Osteoblast (primary cell): ENCODE data around the gene ZRANB2. TPM values are rescaled to one million over a fixed set of nuclear protein-coding genes. Genes with fewer than 3 reads are reported as not detected.

Experiments
- DNase-seq: peaks from one replicate; pipeline ENCODE4 v3.0.0; 2011; ENCODE audit warnings: low spot score, mixed read lengths; ENCODE audit not compliant: insufficient read length; ENCODE audit errors: missing footprints
- H2AFZ ChIP-seq: 2 replicates; pipeline ENCODE4 v1.6.0; 2011; ENCODE audit warnings: mild to moderate bottlenecking, low read length
- H3K27ac ChIP-seq: 2 replicates; pipeline ENCODE4 v1.5.1; 2011; ENCODE audit warnings: mild to moderate bottlenecking, low read depth, low read length, moderate library complexity
- H3K27me3 ChIP-seq: 2 replicates; pipeline ENCODE4 v1.6.0; 2012; ENCODE audit warnings: mild to moderate bottlenecking, control low read depth, inconsistent platforms, low read length, moderate library complexity; ENCODE audit not compliant: insufficient read depth
- H3K36me3 ChIP-seq: 2 replicates; pipeline ENCODE4 v1.5.1; 2011; ENCODE audit warnings: mild to moderate bottlenecking, low read length, control low read depth, moderate library complexity; ENCODE audit not compliant: insufficient read depth
- H3K4me1 ChIP-seq: 2 replicates; pipeline ENCODE4 v1.5.1; 2011; ENCODE audit warnings: mild to moderate bottlenecking, low read length, control low read depth, moderate library complexity; ENCODE audit not compliant: insufficient read depth
- H3K4me2 ChIP-seq: 2 replicates; pipeline ENCODE4 v1.6.0; 2011; ENCODE audit warnings: mild to moderate bottlenecking, low read length; ENCODE audit not compliant: insufficient read depth
- H3K4me3 ChIP-seq: fragments of 200-600 bp; sonication (generic); 3 replicates; pipeline ENCODE4 v1.5.1; 2012; ENCODE audit warnings: mild to moderate bottlenecking, low read length, inconsistent platforms; ENCODE audit not compliant: insufficient read depth
- H3K79me2 ChIP-seq: 2 replicates; pipeline ENCODE4 v1.6.0; 2012; ENCODE audit warnings: mild to moderate bottlenecking, low read length, control low read depth, inconsistent platforms; ENCODE audit not compliant: insufficient read depth
- H3K9me3 ChIP-seq: 2 replicates; pipeline ENCODE4 v1.5.1; 2011; ENCODE audit warnings: low read depth, low read length, control low read depth
- H4K20me1 ChIP-seq: 2 replicates; pipeline ENCODE4 v1.6.0; 2012; ENCODE audit warnings: mild to moderate bottlenecking, low read length, control low read depth; ENCODE audit not compliant: insufficient read depth
- CTCF ChIP-seq: IDR thresholded peaks from 2 replicates; pipeline ENCODE4 v1.5.1; 2011; ENCODE audit warnings: mild to moderate bottlenecking, low read depth, low read length, moderate library complexity; ENCODE audit errors: extremely low read depth
- total RNA-seq: library from RNA; depleted of rRNA; stranded (reverse); fragments of >200 nt; gene quantifications from 2 replicates; pipeline ENCODE4 v1.2.3, GENCODE V29; 2012

ZRANB2 gene
- total RNA-seq, 1 donor: 33.7 TPM

GRCh38 chr1:71037829-71038620, 42.8 kb downstream of the ZRANB2 start:
- no peak for TF ChIP-seq CTCF
- Histone ChIP-seq H3K4me2 (no peak overlapping the region), H3K4me1 (no peaks in the 10 kb centered on the region), H2AFZ (no peak overlapping the region), H3K27ac (no peak overlapping the region), H3K79me2 (no peaks in the 10 kb centered on the region), H4K20me1 (no peaks in the 10 kb centered on the region), H3K9me3 (no peaks in the 10 kb centered on the region), H3K4me3 (no peak overlapping the region), H3K27me3 (peaks cover 2% of the 10 kb centered on the region), H3K36me3 (no peaks in the 10 kb centered on the region)
- no peak for DNase-seq

- Histone ChIP-seq H3K27me3 (peaks cover 2% of the 10 kb centered on the region), H3K4me1 (no peaks in the 10 kb centered on the region), H3K4me2 (no peak overlapping the region), H3K4me3 (no peak overlapping the region), H2AFZ (no peak overlapping the region), H3K79me2 (no peaks in the 10 kb centered on the region), H3K9me3 (no peaks in the 10 kb centered on the region), H3K36me3 (no peaks in the 10 kb centered on the region), H4K20me1 (no peaks in the 10 kb centered on the region), H3K27ac (no peak overlapping the region)
- TF ChIP-seq CTCF: no peak
- DNase-seq: no peak
Measured at GRCh38 chr1:71037066-71037465, 43.8 kb downstream of the ZRANB2 start.

GRCh38 chr1:71033136-71033535, 47.7 kb downstream of the ZRANB2 start:
- peaks cover 2% of the 10 kb centered on the region for H3K27me3 ChIP-seq
- no peak for TF ChIP-seq CTCF
- no peak overlapping the region for H3K27ac ChIP-seq
- no peaks in the 10 kb centered on the region for H3K4me1 ChIP-seq
- no peaks in the 10 kb centered on the region for H3K9me3 ChIP-seq
- no peak overlapping the region for H2AFZ ChIP-seq
- no peaks in the 10 kb centered on the region for H3K36me3 ChIP-seq
- no peak for DNase-seq
- H3K4me3 ChIP-seq: no peak overlapping the region
- no peaks in the 10 kb centered on the region for H4K20me1 ChIP-seq
- no peak overlapping the region for H3K4me2 ChIP-seq
- no peaks in the 10 kb centered on the region for H3K79me2 ChIP-seq

- H3K27ac ChIP-seq: no peak overlapping the region
- no peak for TF ChIP-seq CTCF
- H2AFZ ChIP-seq: no peak overlapping the region
- no peaks in the 10 kb centered on the region for H3K9me3 ChIP-seq
- H3K4me1 ChIP-seq: no peaks in the 10 kb centered on the region
- no peak overlapping the region for H3K4me2 ChIP-seq
- H3K79me2 ChIP-seq: no peaks in the 10 kb centered on the region
- no peaks in the 10 kb centered on the region for H4K20me1 ChIP-seq
- H3K4me3 ChIP-seq: no peak overlapping the region
- peaks cover 2% of the 10 kb centered on the region for H3K27me3 ChIP-seq
- no peaks in the 10 kb centered on the region for H3K36me3 ChIP-seq
- DNase-seq: no peak
Measured at GRCh38 chr1:71031426-71031825, 49.4 kb downstream of the ZRANB2 start.
